Posterior vena cava (tissue), 2 donors: Measurements from ENCODE around the gene PPCDC. TPM values are rescaled to one million over a fixed set of nuclear protein-coding genes. Genes with fewer than 3 reads are reported as not detected.
"Not testable (repeated sequence)": the region's sequence is repeated elsewhere in the genome, so short reads cannot be mapped to it uniquely, and the experiment has no call there.

Experiments
- DNase-seq: peaks from one replicate; pipeline ENCODE4 v3.0.0-alpha.2; 2020; ENCODE audit warnings: low spot score
- intact Hi-C, 2 donors: fragments of 100-400 bp; cut with DNase I; formaldehyde crosslinking; loops; one replicate each; pipeline versions ENCODE4 v1.14.1 to v1.14.2; 2022 to 2023
- total RNA-seq, 2 donors: library from RNA; stranded (reverse); fragmentation: NEBNext Ultra II Directional; extraction: Animal tissue kit (Norgen Biotek cat#: 25700); gene quantifications; one replicate each; pipeline ENCODE4 v1.2.1, GENCODE V29; 2021
- donor health status: DM: yes; HTN: yes; CAD: no.
- donor health status: DM: yes; HTN: yes; CAD: no.

Gene PPCDC
- total RNA-seq, 2 donors from 2014 or later, result 9.2 to 11.0 TPM

DNA sequence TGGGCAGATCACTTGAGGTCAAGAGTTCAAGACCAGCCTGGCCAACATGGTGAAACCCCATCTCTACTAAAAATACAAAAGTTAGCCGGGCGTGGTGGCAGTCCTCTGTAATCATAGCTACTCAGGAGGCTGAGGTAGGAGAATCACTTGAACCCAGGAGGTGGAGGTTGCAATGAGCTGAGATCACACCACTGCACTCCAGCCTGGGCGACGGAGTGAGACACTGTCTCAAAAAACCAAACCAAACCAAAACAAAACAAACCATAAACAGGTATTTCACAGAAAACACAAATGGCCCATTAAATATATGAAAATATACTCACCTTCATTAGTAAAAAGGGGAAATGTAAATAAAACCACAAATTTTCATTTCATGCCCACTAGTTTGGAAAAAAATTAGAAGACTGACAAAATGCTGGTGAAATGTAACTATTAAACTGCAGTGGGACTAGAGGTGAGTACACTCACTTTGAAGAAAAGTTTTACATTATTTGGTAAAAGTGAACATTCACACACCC is 71.6 kb downstream of the PPCDC start:
- intact Hi-C loops, DNase-seq: not testable (repeated sequence)

DNA sequence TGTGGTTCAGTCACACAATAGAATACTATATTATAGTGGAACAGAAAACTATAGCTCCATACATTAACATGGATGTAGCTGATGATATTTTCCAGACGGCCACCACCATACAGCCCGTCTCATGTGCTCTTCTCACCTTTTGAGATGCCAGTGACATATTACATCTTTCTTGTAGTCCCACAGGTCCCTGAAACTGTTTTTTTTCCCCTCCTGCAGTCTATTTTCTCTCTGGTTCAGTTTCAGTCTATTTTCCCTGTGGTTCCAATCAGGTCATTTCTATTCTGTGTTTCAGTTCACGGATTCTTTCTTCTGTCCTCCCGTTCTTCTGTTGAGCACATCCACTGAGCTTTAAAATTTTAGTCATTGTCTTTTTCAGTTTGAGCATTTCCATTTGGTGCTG is 72.2 kb downstream of the PPCDC start:
- DNase-seq, result no peak
- intact Hi-C loops, result no loop called here

DNA sequence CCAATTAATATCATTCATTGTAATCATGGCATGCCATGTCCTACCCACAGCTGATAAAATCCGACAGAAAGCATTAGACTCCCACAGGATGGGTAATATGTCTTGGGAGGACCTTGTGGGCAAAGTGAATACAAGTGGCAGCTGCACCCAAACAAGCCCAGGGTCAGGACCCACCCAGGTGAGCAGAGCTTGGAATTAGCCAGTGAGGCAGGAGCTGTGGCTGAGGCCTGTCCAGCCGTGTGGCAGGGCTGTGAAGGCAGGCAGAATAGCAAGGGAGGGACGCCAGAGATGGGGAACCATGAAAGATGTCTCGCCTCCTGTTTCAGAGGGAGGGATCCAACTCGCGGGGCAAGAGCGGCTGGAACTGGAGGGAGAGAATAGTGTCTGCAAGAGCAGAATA is 74.5 kb downstream of the PPCDC start:
- intact Hi-C loops, result no loop called here
- DNase-seq, result no peak

DNA sequence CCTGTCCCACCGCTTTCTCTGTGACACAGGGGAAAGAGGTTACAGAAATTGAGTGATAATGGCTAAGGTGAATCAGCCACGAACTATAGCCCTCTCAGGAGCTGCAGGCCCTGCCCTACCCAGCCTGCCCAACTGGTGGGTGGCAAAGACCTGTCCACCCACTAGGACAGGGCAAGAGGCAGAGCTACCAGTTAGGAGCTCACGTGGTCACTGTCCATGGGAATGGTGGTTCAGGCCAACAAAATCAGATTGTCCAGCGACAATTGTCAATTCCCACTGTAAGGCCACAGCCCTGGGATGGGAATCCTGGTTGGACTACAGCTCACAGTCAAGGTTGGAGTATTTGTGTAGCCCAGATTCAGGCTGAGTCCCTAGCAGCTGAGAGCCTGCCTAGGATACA is 75.0 kb downstream of the PPCDC start:
- intact Hi-C loops, result no loop called here
- DNase-seq, result no peak

Other genes with a start within 250 kb of the PPCDC start
- 10 to 100 TPM; 29.6 to 31.8 TPM for gene CSK, start 241.5 kb upstream of the PPCDC start, total RNA-seq
- gene LMAN1L, start 210.8 kb upstream of the PPCDC start, total RNA-seq, result not detected
- gene CPLX3, start 197.0 kb upstream of the PPCDC start, total RNA-seq, result not detected
- gene ULK3, start 180.4 kb upstream of the PPCDC start, total RNA-seq, result 10 to 100 TPM; 19.1 to 21.8 TPM
- gene SCAMP2, start 150.2 kb upstream of the PPCDC start, total RNA-seq, result 10 to 100 TPM; 65.1 to 65.6 TPM
- gene MPI, start 133.5 kb upstream of the PPCDC start, total RNA-seq, result 10 to 100 TPM; 22.4 to 26.5 TPM
- 10 to 100 TPM; 61.5 to 81.0 TPM for gene FAM219B, start 116.7 kb upstream of the PPCDC start, total RNA-seq
- gene COX5A, start 85.5 kb upstream of the PPCDC start, total RNA-seq, result 100 to 1,000 TPM in 1 of 2 donors, 10 to 100 TPM in 1; 90.6 to 101 TPM
- gene RPP25, start 66.8 kb upstream of the PPCDC start, total RNA-seq, result 1 to 10 TPM; 7.5 to 9.3 TPM
- gene SCAMP5, start 28.0 kb upstream of the PPCDC start, total RNA-seq, result 1 to 10 TPM; 2.4 to 2.9 TPM
- gene C15orf39, start 178.3 kb downstream of the PPCDC start, total RNA-seq, result 10 to 100 TPM; 25.8 to 26.4 TPM
- not detected for gene GOLGA6C, start 234.7 kb downstream of the PPCDC start, total RNA-seq